SK-N-SH (cell line): ENCODE data around the gene PHF23. TPM values are rescaled to one million over a fixed set of nuclear protein-coding genes. Genes with fewer than 3 reads are reported as not detected.
A peak's percentile ranks its signal among the peaks of the same experiment; 100 is the strongest.

Experiments used
- CTCF ChIA-PET: fragments of 300-600, 350-600 bp; formaldehyde crosslinking; extraction: SDS; loops from one replicate; lab custom pipeline; 2021; lab: Yijun Ruan, JAX
- POLR2A ChIA-PET: fragments of 350-600 bp; sonication (Branson Sonifier 250); formaldehyde crosslinking; extraction: SDS; loops from one replicate; lab custom pipeline; 2020; ENCODE audit warnings: antibody characterized with exemption, inconsistent platforms; lab: Yijun Ruan, JAX
- DNase-seq: peaks from one replicate; pipeline ENCODE4 v3.0.0; 2012
- H2AFZ ChIP-seq: fragments of 200-600 bp; sonication (generic); 2 replicates; pipeline ENCODE4 v1.8.1; 2016; ENCODE audit warnings: antibody characterized with exemption, mild to moderate bottlenecking, low read depth
- H3F3A ChIP-seq: fragments of 200-600 bp; sonication (generic); replicated peaks from 2 replicates; pipeline ENCODE3; 2016; ENCODE audit warnings: antibody characterized with exemption, mild to moderate bottlenecking; ENCODE audit not compliant: insufficient read depth
- H3K27ac ChIP-seq, 2 experiments: fragments of 200-500 bp in 1 of 2; fragments of 200-600 bp in 1 of 2; sonication (Bioruptor generic) in 1 of 2; sonication (generic), shearing (Covaris generic) in 1 of 2; 2 replicates each; pipeline versions ENCODE4 v1.5.1 to v1.6.1; 2014 to 2016; ENCODE audit warnings: low read depth in 2 of 2, inconsistent platforms in 1 of 2, low read length in 1 of 2, mild to moderate bottlenecking in 1 of 2, mixed read lengths in 1 of 2
- H3K27me3 ChIP-seq: fragments of 200-600 bp; sonication (generic), shearing (Covaris generic); 2 replicates; pipeline ENCODE4 v1.6.1; 2016; ENCODE audit warnings: mixed run types; ENCODE audit not compliant: insufficient read depth
- H3K36me3 ChIP-seq, 2 experiments: fragments of 200-500 bp in 1 of 2; fragments of 200-600 bp in 1 of 2; sonication (Bioruptor generic) in 1 of 2; sonication (generic) in 1 of 2; replicated peaks in 1 of 2; 2 replicates each; pipeline versions ENCODE3 to v1.5.1; 2014 to 2016; ENCODE audit warnings: low read length in 1 of 2, mild to moderate bottlenecking in 1 of 2; ENCODE audit not compliant: insufficient read depth in 2 of 2, control insufficient read depth in 1 of 2
- H3K4me1 ChIP-seq, 2 experiments: fragments of 200-500 bp in 1 of 2; fragments of 200-600 bp in 1 of 2; sonication (Bioruptor generic) in 1 of 2; sonication (generic), shearing (Covaris generic) in 1 of 2; 2 replicates each; pipeline versions ENCODE4 v1.5.1 to v1.6.1; 2014 to 2016; ENCODE audit warnings: low read depth in 1 of 2, low read length in 1 of 2, mixed run types in 1 of 2; ENCODE audit not compliant: insufficient read depth in 2 of 2, control insufficient read depth in 1 of 2
- H3K4me2 ChIP-seq: fragments of 200-600 bp; sonication (generic), shearing (Covaris generic); 2 replicates; pipeline ENCODE4 v1.6.1; 2017; ENCODE audit warnings: mixed run types
- H3K4me3 ChIP-seq, 2 experiments: fragments of 200-500 bp in 1 of 2; fragments of 200-600 bp in 1 of 2; sonication (Bioruptor generic) in 1 of 2; sonication (generic), shearing (Covaris generic) in 1 of 2; 2 replicates each; pipeline versions ENCODE4 v1.5.1 to v1.8.1; 2014 to 2016; ENCODE audit warnings: low read depth in 2 of 2, inconsistent platforms in 1 of 2, low read length in 1 of 2, mild to moderate bottlenecking in 1 of 2, mixed read lengths in 1 of 2, moderate library complexity in 1 of 2
- H3K79me2 ChIP-seq: fragments of 200-600 bp; sonication (generic); 2 replicates; pipeline ENCODE4 v1.8.1; 2017; ENCODE audit warnings: mild to moderate bottlenecking; ENCODE audit not compliant: insufficient read depth
- H3K9ac ChIP-seq: fragments of 200-600 bp; sonication (generic); 2 replicates; pipeline ENCODE4 v1.6.1; 2017; ENCODE audit warnings: mixed run types
- H3K9me2 ChIP-seq: fragments of 200-600 bp; sonication (generic); 2 replicates; pipeline ENCODE4 v1.6.1; 2017; ENCODE audit warnings: mixed run types
- H3K9me3 ChIP-seq: fragments of 200-600 bp; sonication (generic); 2 replicates; pipeline ENCODE4 v1.6.1; 2017; ENCODE audit warnings: mixed run types, mild to moderate bottlenecking, moderate library complexity
- H4K20me1 ChIP-seq: fragments of 200-600 bp; sonication (generic); 2 replicates; pipeline ENCODE4 v1.6.1; 2017; ENCODE audit warnings: mild to moderate bottlenecking, mixed run types; ENCODE audit not compliant: insufficient read depth
- FOXJ3 ChIP-seq: sonication (generic); formaldehyde crosslinking; IDR thresholded peaks from 2 replicates; pipeline ENCODE4 v1.5.1; 2020; ENCODE audit warnings: mild to moderate bottlenecking, missing genetic modification reagents
- GABPA ChIP-seq: IDR thresholded peaks from 2 replicates; pipeline ENCODE4 v1.4.0; 2012; ENCODE audit warnings: low read depth, mild to moderate bottlenecking
- JUND ChIP-seq: IDR thresholded peaks from 2 replicates; pipeline ENCODE4 v1.4.0; 2012
- REST ChIP-seq: IDR thresholded peaks from 2 replicates; pipeline ENCODE4 v1.6.1; 2012; ENCODE audit warnings: mild to moderate bottlenecking, low read depth, low read length, moderate library complexity
- RXRA ChIP-seq: IDR thresholded peaks from 2 replicates; pipeline ENCODE4 v1.4.0; 2012; ENCODE audit warnings: low read depth, mild to moderate bottlenecking, borderline replicate concordance
- TCF12 ChIP-seq: IDR thresholded peaks from 2 replicates; pipeline ENCODE4 v1.4.0; 2012
- TEAD4 ChIP-seq: IDR thresholded peaks from 2 replicates; pipeline ENCODE4 v1.4.0; 2012; ENCODE audit warnings: mild to moderate bottlenecking, borderline replicate concordance; ENCODE audit not compliant: insufficient read depth
- USF1 ChIP-seq: IDR thresholded peaks from 2 replicates; pipeline ENCODE4 v1.4.0; 2012; ENCODE audit warnings: low read depth, borderline replicate concordance
- YY1 ChIP-seq: IDR thresholded peaks from 2 replicates; pipeline ENCODE4 v1.4.0; 2012; ENCODE audit warnings: low read depth, mild to moderate bottlenecking
- ZBTB33 ChIP-seq: IDR thresholded peaks from 2 replicates; pipeline ENCODE4 v1.4.0; 2012; ENCODE audit warnings: low read depth, borderline replicate concordance
- WGBS: methylation state at CpG from one replicate; pipeline ENCODE4 v1.1.6; 2017; ENCODE audit warnings: low lambda C conversion rate; 5-methylcytosine and 5-hydroxymethylcytosine counted together
- polyA plus RNA-seq, 3 experiments: library from polyadenylated mRNA; depleted of rRNA; stranded (reverse); fragments of >200 nt; gene quantifications; 2 replicates each; pipeline ENCODE4 v1.2.3, GENCODE V29; 2012

PHF23 gene
- polyA plus RNA-seq, 1 of the 3 experiments (the other 2 are of a cell fraction) = 53.3 TPM

- H3K27ac ChIP-seq = no peak overlapping the region; a peak in 1 of 4 replicates
- ChIA-PET CTCF (interaction anchor here (0.8 to 2.7 kb wide), 3 partner anchors 16 to 220 kb away, joined by 3 to 16 read pairs (median 3); partner anchors contain the start of gene SLC16A11), POLR2A (interaction anchor here (0.6 kb wide), 1 partner anchor 199 kb away, joined by 4 read pairs; no protein-coding TSS in a partner anchor)
- H3K4me1 ChIP-seq = peaks cover 0 to 6% of the 10 kb centered on the region in 2 experiments; a peak in 2 of 4 replicates
- no peaks in the 10 kb centered on the region for H3K79me2 ChIP-seq
- H3K36me3 ChIP-seq = peaks cover 0 to 12% of the 10 kb centered on the region in 2 experiments
- no peak overlapping the region for H3K9ac ChIP-seq
- H3F3A ChIP-seq = peaks cover 31% of the 10 kb centered on the region
- TF ChIP-seq FOXJ3 (CRISPR knock-in tag) (no peak), USF1 (no peak), REST (no peak), GABPA (no peak), TEAD4 (no peak)
- H4K20me1 ChIP-seq = no peaks in the 10 kb centered on the region
- 81% methylated on average over 4 of the region's 4 CpGs for WGBS
- no peaks in the 10 kb centered on the region for H3K9me2 ChIP-seq
- H3K4me3 ChIP-seq = no peak overlapping the region
- H3K9me3 ChIP-seq = no peaks in the 10 kb centered on the region
- H2AFZ ChIP-seq = peak overlapping the region; percentile 88; the same call in 1 of the 2 replicates
- H3K27me3 ChIP-seq = no peaks in the 10 kb centered on the region
- no peak overlapping the region for H3K4me2 ChIP-seq
- DNase-seq = peak; percentile 7
These were observed 24.5 kb upstream of the PHF23 start for GRCh38 chr17:7263801-7264078.

- ChIA-PET CTCF (interaction anchor here (0.8 to 2.7 kb wide), 3 partner anchors 17 to 219 kb away, joined by 3 to 16 read pairs (median 3); partner anchors contain the start of gene SLC16A11), POLR2A (interaction anchor here (0.6 kb wide), 1 partner anchor 199 kb away, joined by 4 read pairs; no protein-coding TSS in a partner anchor)
- Histone ChIP-seq H3K79me2 (no peaks in the 10 kb centered on the region), H3K9me2 (no peaks in the 10 kb centered on the region), H3K27me3 (no peaks in the 10 kb centered on the region), H3K27ac (no peak overlapping the region), H4K20me1 (no peaks in the 10 kb centered on the region), H3K4me3 (no peak overlapping the region), H3F3A (peaks cover 31% of the 10 kb centered on the region), H3K9ac (no peak overlapping the region), H2AFZ (peak overlapping the region; percentile 88), H3K36me3 (peaks cover 0 to 16% of the 10 kb centered on the region in 2 experiments), H3K4me1 (peaks cover 0 to 6% of the 10 kb centered on the region in 2 experiments; a peak in 2 of 4 replicates), H3K4me2 (no peak overlapping the region), H3K9me3 (no peaks in the 10 kb centered on the region)
- 36% methylated on average over 23 of the region's 26 CpGs for WGBS
- no peak for TF ChIP-seq JUND
- TF ChIP-seq TCF12 = no peak
- TF ChIP-seq ZBTB33 = no peak
- no peak for TF ChIP-seq YY1
- no peak for TF ChIP-seq RXRA
- peak; percentile 43 for DNase-seq
These were observed 23.9 kb upstream of the PHF23 start for GRCh38 chr17:7262935-7263800.
